Spleen (tissue), 7 donors: ENCODE results near the gene C19orf12.

Experiments used
- POLR2A ChIP-seq, 3 donors: fragments of 450-650 bp; IDR thresholded peaks; one replicate each; pipeline ENCODE4 v1.5.1; 2017; ENCODE audit warnings: antibody characterized with exemption in 3 of 3, mild to moderate bottlenecking in 1 of 3
- TF ChIP-seq, protein P1 (sequence below), 11 experiments: fragments of 200-600 bp in 7 of 11; fragments of 450-650 bp in 4 of 11; sonication (generic) in 4 of 11; IDR thresholded peaks in 8 of 11; conservative IDR thresholded peaks in 3 of 11; 1 replicate in 7 of 11; 2 replicates in 4 of 11; pipeline versions ENCODE4 v1.4.0 to v1.8.0; 2016 to 2021; ENCODE audit warnings: antibody characterized with exemption in 11 of 11, inconsistent platforms in 4 of 11, mild to moderate bottlenecking in 1 of 11
- donor health status: DM: no; HTN: no; CAD: no; lungs with moderate emphysema.
- donor health status: DM: no; HTN: no; CAD: no.
- donor health status: DM: no; HTN: no; CAD: no.

DNA sequence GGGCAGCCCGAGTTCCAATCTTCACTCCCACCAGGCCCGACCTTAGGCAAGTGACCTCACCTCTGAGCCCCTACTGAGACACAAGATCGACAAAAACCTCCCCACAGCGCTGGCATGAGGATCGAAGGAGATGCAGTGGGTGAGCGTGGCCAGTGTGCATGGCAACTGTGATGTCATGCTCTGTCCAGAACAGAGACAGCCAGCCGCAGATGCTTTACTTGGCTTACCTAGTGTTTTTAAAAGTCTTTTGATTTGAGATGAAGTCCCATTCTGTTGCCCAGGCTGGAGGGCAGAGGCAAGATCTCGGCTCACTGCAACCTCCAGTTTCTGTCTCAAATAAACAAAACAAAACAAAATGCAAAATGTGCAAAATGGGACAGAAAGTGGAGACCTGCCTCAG is 49.3 kb upstream of the C19orf12 start:
- no peak for TF ChIP-seq POLR2A (IDR thresholded peaks at IDR 0.05)
- TF ChIP-seq, protein P1, sequence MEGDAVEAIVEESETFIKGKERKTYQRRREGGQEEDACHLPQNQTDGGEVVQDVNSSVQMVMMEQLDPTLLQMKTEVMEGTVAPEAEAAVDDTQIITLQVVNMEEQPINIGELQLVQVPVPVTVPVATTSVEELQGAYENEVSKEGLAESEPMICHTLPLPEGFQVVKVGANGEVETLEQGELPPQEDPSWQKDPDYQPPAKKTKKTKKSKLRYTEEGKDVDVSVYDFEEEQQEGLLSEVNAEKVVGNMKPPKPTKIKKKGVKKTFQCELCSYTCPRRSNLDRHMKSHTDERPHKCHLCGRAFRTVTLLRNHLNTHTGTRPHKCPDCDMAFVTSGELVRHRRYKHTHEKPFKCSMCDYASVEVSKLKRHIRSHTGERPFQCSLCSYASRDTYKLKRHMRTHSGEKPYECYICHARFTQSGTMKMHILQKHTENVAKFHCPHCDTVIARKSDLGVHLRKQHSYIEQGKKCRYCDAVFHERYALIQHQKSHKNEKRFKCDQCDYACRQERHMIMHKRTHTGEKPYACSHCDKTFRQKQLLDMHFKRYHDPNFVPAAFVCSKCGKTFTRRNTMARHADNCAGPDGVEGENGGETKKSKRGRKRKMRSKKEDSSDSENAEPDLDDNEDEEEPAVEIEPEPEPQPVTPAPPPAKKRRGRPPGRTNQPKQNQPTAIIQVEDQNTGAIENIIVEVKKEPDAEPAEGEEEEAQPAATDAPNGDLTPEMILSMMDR (IDR thresholded peaks at IDR 0.05 in 8 of 11, conservative IDR thresholded peaks at IDR 0.05 in 3 of 11), result no peak
